Thyroid gland (tissue), 4 donors: ENCODE results near the gene ACSS1. TPM values are rescaled to one million over a fixed set of nuclear protein-coding genes. Genes with fewer than 3 reads are reported as not detected.
A peak's percentile ranks its signal among the peaks of the same experiment; 100 is the strongest.

Source experiments
- DNase-seq, 2 donors: peaks; one replicate each; pipeline ENCODE4 v3.0.0-alpha.2; 2019
- H3K27ac ChIP-seq, 3 donors: fragments of 200-600 bp; sonication (generic); 1 replicate in 2 of 3; 2 replicates in 1 of 3; pipeline ENCODE4 v1.5.1; 2016 to 2019; ENCODE audit warnings: mild to moderate bottlenecking in 1 of 3, moderate library complexity in 1 of 3
- H3K27me3 ChIP-seq: fragments of 200-600 bp; sonication (generic); one replicate; pipeline ENCODE4 v1.5.1; 2019
- H3K36me3 ChIP-seq, 2 donors: fragments of 200-600 bp; sonication (generic); one replicate each; pipeline ENCODE4 v1.5.1; 2016 to 2019
- H3K4me1 ChIP-seq, 2 donors: fragments of 200-600 bp; sonication (generic); one replicate each; pipeline ENCODE4 v1.5.1; 2017 to 2019
- H3K4me3 ChIP-seq, 3 donors: fragments of 200-600 bp; sonication (generic); replicated peaks in 1 of 3; 1 replicate in 2 of 3; 2 replicates in 1 of 3; pipeline ENCODE4 v1.5.1; 2016; ENCODE audit warnings: mild to moderate bottlenecking in 1 of 3
- H3K9me3 ChIP-seq: fragments of 200-600 bp; sonication (generic); one replicate; pipeline ENCODE4 v1.5.1; 2017
- POLR2A ChIP-seq, 2 donors: fragments of 450-650 bp; IDR thresholded peaks; one replicate each; pipeline ENCODE4 v1.6.1; 2017; ENCODE audit warnings: antibody characterized with exemption in 2 of 2, mild to moderate bottlenecking in 2 of 2, moderate library complexity in 1 of 2
- WGBS, 2 donors: methylation state at CpG; one replicate each; pipeline ENCODE4 v1.1.5; 2017; 5-methylcytosine and 5-hydroxymethylcytosine counted together
- intact Hi-C: fragments of 100-400 bp; cut with DNase I; formaldehyde crosslinking; loops from one replicate; pipeline ENCODE4 v1.15.1; 2023
- total RNA-seq, 4 donors: library from RNA; depleted of rRNA; stranded (reverse); fragments of >200 nt; gene quantifications; one replicate each; pipeline ENCODE4 v1.2.3, GENCODE V29; 2016
- TF ChIP-seq, protein P1 (sequence below), 6 experiments: fragments of 200-600 bp in 3 of 6; fragments of 450-650 bp in 3 of 6; sonication (generic) in 3 of 6; IDR thresholded peaks; one replicate each; pipeline ENCODE4 v1.5.1; 2016 to 2019; ENCODE audit warnings: antibody characterized with exemption in 6 of 6, mild to moderate bottlenecking in 2 of 6, inconsistent platforms in 1 of 6, moderate library complexity in 1 of 6

ACSS1 gene
- total RNA-seq, 4 donors from 2014 or later = 45.8 to 57.4 (median 52.1) TPM

GRCh38 chr20:24984961-24985640 lies 72.8 kb downstream of the ACSS1 start:
- intact Hi-C loops = loop anchor here (10.0 kb wide), 1 partner anchor 50 kb away; no protein-coding TSS in a partner anchor
- Histone ChIP-seq H3K27ac (peak overlapping the region; percentile 72 to 84 (median 81)), H3K36me3 (peaks cover 3 to 5% of the 10 kb centered on the region in 2 donors), H3K4me1 (peaks cover 58 to 71% of the 10 kb centered on the region in 2 donors), H3K4me3 (no peak overlapping the region), H3K9me3 (no peaks in the 10 kb centered on the region), H3K27me3 (no peaks in the 10 kb centered on the region)
- no peak for DNase-seq
- WGBS, 2 donors = 56 to 59% methylated on average over 3 of the region's 3 CpGs
- TF ChIP-seq, protein P1, sequence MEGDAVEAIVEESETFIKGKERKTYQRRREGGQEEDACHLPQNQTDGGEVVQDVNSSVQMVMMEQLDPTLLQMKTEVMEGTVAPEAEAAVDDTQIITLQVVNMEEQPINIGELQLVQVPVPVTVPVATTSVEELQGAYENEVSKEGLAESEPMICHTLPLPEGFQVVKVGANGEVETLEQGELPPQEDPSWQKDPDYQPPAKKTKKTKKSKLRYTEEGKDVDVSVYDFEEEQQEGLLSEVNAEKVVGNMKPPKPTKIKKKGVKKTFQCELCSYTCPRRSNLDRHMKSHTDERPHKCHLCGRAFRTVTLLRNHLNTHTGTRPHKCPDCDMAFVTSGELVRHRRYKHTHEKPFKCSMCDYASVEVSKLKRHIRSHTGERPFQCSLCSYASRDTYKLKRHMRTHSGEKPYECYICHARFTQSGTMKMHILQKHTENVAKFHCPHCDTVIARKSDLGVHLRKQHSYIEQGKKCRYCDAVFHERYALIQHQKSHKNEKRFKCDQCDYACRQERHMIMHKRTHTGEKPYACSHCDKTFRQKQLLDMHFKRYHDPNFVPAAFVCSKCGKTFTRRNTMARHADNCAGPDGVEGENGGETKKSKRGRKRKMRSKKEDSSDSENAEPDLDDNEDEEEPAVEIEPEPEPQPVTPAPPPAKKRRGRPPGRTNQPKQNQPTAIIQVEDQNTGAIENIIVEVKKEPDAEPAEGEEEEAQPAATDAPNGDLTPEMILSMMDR (IDR thresholded peaks at IDR 0.05) = no peak
- TF ChIP-seq POLR2A (IDR thresholded peaks at IDR 0.05) = no peak

GRCh38 chr20:24983896-24984295 lies 74.0 kb downstream of the ACSS1 start:
- Histone ChIP-seq H3K4me1 (peaks cover 52 to 71% of the 10 kb centered on the region in 2 donors), H3K4me3 (no peak overlapping the region), H3K27ac (peak overlapping the region; percentile 72 to 84 (median 81)), H3K36me3 (peaks cover 5 to 7% of the 10 kb centered on the region in 2 donors), H3K27me3 (no peaks in the 10 kb centered on the region), H3K9me3 (no peaks in the 10 kb centered on the region)
- DNase-seq = peak; percentile 79 to 86
- TF ChIP-seq POLR2A (IDR thresholded peaks at IDR 0.05) = peak in 1 of 2 donors; percentile 33
- TF ChIP-seq, protein P1 (IDR thresholded peaks at IDR 0.05) = no peak
- WGBS, 2 donors = 40 to 43% methylated on average over 8 of the region's 8 CpGs
- intact Hi-C loops = loop anchor here (10.0 kb wide), 1 partner anchor 49 kb away; no protein-coding TSS in a partner anchor

DNA sequence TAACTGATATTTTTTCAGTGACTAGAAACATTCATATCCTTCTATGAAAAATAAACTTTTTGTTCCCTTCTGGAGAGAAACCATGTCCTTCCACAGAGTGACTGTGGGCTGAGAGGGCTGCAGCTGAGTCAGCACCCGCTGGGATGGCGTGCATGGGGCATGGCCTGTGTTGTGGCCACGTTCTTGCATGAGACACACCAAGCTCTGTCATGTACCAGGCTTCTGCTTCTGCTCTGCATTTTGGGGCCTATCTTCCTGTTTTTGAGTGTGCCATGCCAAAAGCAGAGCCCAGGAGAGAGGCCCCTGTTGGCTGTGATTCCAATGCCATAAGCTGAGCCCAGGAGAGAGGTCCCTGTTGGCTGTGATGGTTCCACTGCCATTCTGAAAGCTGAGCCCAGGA lies 76.1 kb downstream of the ACSS1 start:
- peaks cover 7 to 10% of the 10 kb centered on the region in 2 donors for H3K36me3 ChIP-seq

GRCh38 chr20:24981282-24981681 lies 76.7 kb downstream of the ACSS1 start:
- no peak for DNase-seq

More for the DNA sequence above, 76.1 kb downstream of the ACSS1 start:
- intact Hi-C loops = loop anchor here (10.0 kb wide), 1 partner anchor 47 kb away; no protein-coding TSS in a partner anchor
- no peaks in the 10 kb centered on the region for H3K9me3 ChIP-seq
- WGBS, 2 donors = 89 to 94% methylated on average over 3 of the region's 3 CpGs
- H3K27me3 ChIP-seq = no peaks in the 10 kb centered on the region
- H3K27ac ChIP-seq = peak overlapping the region in 1 of 3 donors; percentile 84
- H3K4me3 ChIP-seq = no peak overlapping the region
- DNase-seq = no peak
- TF ChIP-seq POLR2A (IDR thresholded peaks at IDR 0.05) = no peak
- TF ChIP-seq, protein P1 (IDR thresholded peaks at IDR 0.05) = no peak
- H3K4me1 ChIP-seq = peaks cover 36 to 66% of the 10 kb centered on the region in 2 donors

More at GRCh38 chr20:24981282-24981681, 76.7 kb downstream of the ACSS1 start:
- 80 to 88% methylated on average over 4 of the region's 4 CpGs for WGBS, 2 donors
- peak overlapping the region in 1 of 3 donors; percentile 84 for H3K27ac ChIP-seq
- TF ChIP-seq POLR2A (IDR thresholded peaks at IDR 0.05) = no peak
- TF ChIP-seq, protein P1 (IDR thresholded peaks at IDR 0.05) = no peak
- peaks cover 33 to 61% of the 10 kb centered on the region in 2 donors for H3K4me1 ChIP-seq
- intact Hi-C loops = loop anchor here (10.0 kb wide), 1 partner anchor 46 kb away; no protein-coding TSS in a partner anchor
- H3K9me3 ChIP-seq = no peaks in the 10 kb centered on the region
- H3K27me3 ChIP-seq = no peaks in the 10 kb centered on the region
- no peak overlapping the region for H3K4me3 ChIP-seq
- peaks cover 7 to 12% of the 10 kb centered on the region in 2 donors for H3K36me3 ChIP-seq
